HEK293 (cell line): ENCODE measurements around the gene FGD4.

Experiments
- CTCF ChIA-PET: fragments of 350-600 bp; formaldehyde crosslinking; extraction: SDS; loops from one replicate; lab custom pipeline; 2021; ENCODE audit warnings: antibody characterized with exemption; lab: Yijun Ruan, JAX
- POLR2A ChIA-PET: fragments of 300-600 bp; formaldehyde crosslinking; extraction: SDS; loops from one replicate; lab custom pipeline; 2020; ENCODE audit warnings: antibody characterized with exemption, inconsistent platforms; lab: Yijun Ruan, JAX
- H3K27ac ChIP-seq: fragments of 200-500 bp; sonication (Bioruptor generic); 2 replicates; pipeline ENCODE4 v1.5.1; 2014; ENCODE audit warnings: low read depth, low read length, control low read depth, inconsistent platforms; ENCODE audit errors: extremely low read depth
- H3K36me3 ChIP-seq, 2 experiments: fragments of 200-500 bp in 1 of 2; sonication (Bioruptor generic) in 1 of 2; 1 replicate in 1 of 2; 2 replicates in 1 of 2; pipeline ENCODE4 v1.5.1; 2014 to 2017; ENCODE audit warnings: inconsistent platforms in 2 of 2, low read length in 2 of 2; ENCODE audit not compliant: control insufficient read depth in 2 of 2, insufficient read depth in 1 of 2
- H3K4me1 ChIP-seq: fragments of 200-500 bp; sonication (Bioruptor generic); 2 replicates; pipeline ENCODE4 v1.5.1; 2014; ENCODE audit warnings: mild to moderate bottlenecking, low read length, inconsistent platforms; ENCODE audit not compliant: control insufficient read depth, insufficient read depth
- H3K4me3 ChIP-seq: 2 replicates; pipeline ENCODE4 v1.5.1; 2011; ENCODE audit warnings: low read depth, mild to moderate bottlenecking, control low read depth, low read length, moderate library complexity
- H3K9me3 ChIP-seq: fragments of 200-500 bp; sonication (Bioruptor generic); 2 replicates; pipeline ENCODE4 v1.5.1; 2014; ENCODE audit warnings: low read depth, low read length, inconsistent platforms; ENCODE audit not compliant: control insufficient read depth, insufficient read depth
- ATF2 ChIP-seq: fragments of 450-650 bp; formaldehyde crosslinking; IDR thresholded peaks from 2 replicates; pipeline ENCODE4 v1.5.1; 2016; ENCODE audit warnings: missing biosample characterization, missing genetic modification characterization, low read depth
- BCL6B ChIP-seq: fragments of 450-650 bp; formaldehyde crosslinking; IDR thresholded peaks from 2 replicates; pipeline ENCODE4 v1.5.1; 2017; ENCODE audit warnings: missing biosample characterization, missing genetic modification characterization
- CTCF ChIP-seq: fragments of 450-650 bp; formaldehyde crosslinking; IDR thresholded peaks from 2 replicates; pipeline ENCODE4 v1.5.1; 2016; ENCODE audit warnings: missing biosample characterization, missing genetic modification characterization
- RBAK ChIP-seq: fragments of 450-650 bp; formaldehyde crosslinking; IDR thresholded peaks from 2 replicates; pipeline ENCODE4 v1.5.1; 2016; ENCODE audit warnings: missing biosample characterization, missing genetic modification characterization
- SCRT2 ChIP-seq: fragments of 450-650 bp; formaldehyde crosslinking; IDR thresholded peaks from 2 replicates; pipeline ENCODE4 v1.5.1; 2016; ENCODE audit warnings: missing biosample characterization, missing genetic modification characterization
- ZEB2 ChIP-seq: fragments of 450-650 bp; formaldehyde crosslinking; IDR thresholded peaks from 2 replicates; pipeline ENCODE4 v1.5.1; 2016; ENCODE audit warnings: missing biosample characterization, missing genetic modification characterization
- ZFP41 ChIP-seq: fragments of 450-650 bp; formaldehyde crosslinking; IDR thresholded peaks from 2 replicates; pipeline ENCODE4 v1.5.1; 2016; ENCODE audit warnings: missing biosample characterization, missing genetic modification characterization, borderline replicate concordance
- ZIC2 ChIP-seq: fragments of 450-650 bp; formaldehyde crosslinking; IDR thresholded peaks from 2 replicates; pipeline ENCODE4 v1.5.1; 2016; ENCODE audit warnings: missing biosample characterization, missing genetic modification characterization
- ZNF112 ChIP-seq: fragments of 450-650 bp; formaldehyde crosslinking; IDR thresholded peaks from 2 replicates; pipeline ENCODE4 v1.5.0; 2017; ENCODE audit warnings: missing biosample characterization, missing genetic modification characterization
- ZNF157 ChIP-seq: fragments of 450-650 bp; formaldehyde crosslinking; IDR thresholded peaks from 2 replicates; pipeline ENCODE4 v1.5.1; 2016; ENCODE audit warnings: missing biosample characterization, missing genetic modification characterization
- ZNF311 ChIP-seq: fragments of 450-650 bp; formaldehyde crosslinking; IDR thresholded peaks from 2 replicates; pipeline ENCODE4 v1.5.1; 2017; ENCODE audit warnings: missing biosample characterization, missing genetic modification characterization, borderline replicate concordance
- ZNF398 ChIP-seq: fragments of 450-650 bp; formaldehyde crosslinking; IDR thresholded peaks from 2 replicates; pipeline ENCODE4 v1.5.1; 2017; ENCODE audit warnings: missing biosample characterization, missing genetic modification characterization
- ZNF416 ChIP-seq: fragments of 450-650 bp; formaldehyde crosslinking; IDR thresholded peaks from 2 replicates; pipeline ENCODE4 v1.5.1; 2016; ENCODE audit warnings: missing biosample characterization, missing genetic modification characterization
- ZNF549 ChIP-seq: fragments of 450-650 bp; IDR thresholded peaks from 2 replicates; pipeline ENCODE4 v1.5.1; 2018; ENCODE audit warnings: missing biosample characterization, missing genetic modification characterization, mild to moderate bottlenecking, inconsistent platforms, moderate library complexity
- ZNF561 ChIP-seq: fragments of 450-650 bp; IDR thresholded peaks from 2 replicates; pipeline ENCODE4 v1.5.1; 2018; ENCODE audit warnings: missing biosample characterization, missing genetic modification characterization, borderline replicate concordance
- ZNF571 ChIP-seq: fragments of 450-650 bp; formaldehyde crosslinking; IDR thresholded peaks from 2 replicates; pipeline ENCODE4 v1.5.0; 2017; ENCODE audit warnings: missing biosample characterization, missing genetic modification characterization
- ZNF747 ChIP-seq: fragments of 450-650 bp; formaldehyde crosslinking; IDR thresholded peaks from 2 replicates; pipeline ENCODE4 v1.5.1; 2016; ENCODE audit warnings: missing biosample characterization, missing genetic modification characterization
- ZNF785 ChIP-seq: fragments of 450-650 bp; formaldehyde crosslinking; IDR thresholded peaks from 2 replicates; pipeline ENCODE4 v1.5.1; 2016; ENCODE audit warnings: missing biosample characterization, missing genetic modification characterization
- ZNF837 ChIP-seq: fragments of 450-650 bp; formaldehyde crosslinking; IDR thresholded peaks from 2 replicates; pipeline ENCODE4 v1.5.1; 2016; ENCODE audit warnings: missing biosample characterization, missing genetic modification characterization
- ZSCAN4 ChIP-seq: fragments of 450-650 bp; formaldehyde crosslinking; IDR thresholded peaks from 2 replicates; pipeline ENCODE4 v1.5.1; 2017; ENCODE audit warnings: missing biosample characterization, missing genetic modification characterization

The FGD4 gene

GRCh38 chr12:32666018-32666417, 266.7 kb downstream of the FGD4 start:
- Histone ChIP-seq H3K4me3 (no peak overlapping the region), H3K36me3 (no peaks in the 10 kb centered on the region), H3K27ac (no peak overlapping the region), H3K4me1 (no peaks in the 10 kb centered on the region), H3K9me3 (no peaks in the 10 kb centered on the region)
- POLR2A ChIA-PET = no interaction called here
- TF ChIP-seq ZNF311 (tag by site-specific recombination) = no peak
- TF ChIP-seq ZNF157 (tag by site-specific recombination) = no peak
- TF ChIP-seq CTCF (tag by site-specific recombination) = no peak
- TF ChIP-seq ZFP41 (tag by site-specific recombination) = no peak
- no peak for TF ChIP-seq ZNF561 (tag by site-specific recombination)
- no peak for TF ChIP-seq ZNF398 (tag by site-specific recombination)
- TF ChIP-seq ZNF549 (tag by site-specific recombination) = no peak
- no peak for TF ChIP-seq ATF2 (tag by site-specific recombination)
- no peak for TF ChIP-seq RBAK (tag by site-specific recombination)
- TF ChIP-seq ZNF416 (tag by site-specific recombination) = no peak
- no peak for TF ChIP-seq ZEB2
- TF ChIP-seq ZNF112 (tag by site-specific recombination) = no peak
- no peak for TF ChIP-seq ZNF837 (tag by site-specific recombination)
- no peak for TF ChIP-seq ZIC2 (tag by site-specific recombination)
- no peak for TF ChIP-seq SCRT2 (tag by site-specific recombination)
- no peak for TF ChIP-seq ZSCAN4 (tag by site-specific recombination)
- no peak for TF ChIP-seq BCL6B (tag by site-specific recombination)
- no peak for TF ChIP-seq ZNF571 (tag by site-specific recombination)
- TF ChIP-seq ZNF785 = no peak
- TF ChIP-seq ZNF747 (tag by site-specific recombination) = no peak
- CTCF ChIA-PET = interaction anchor here (0.7 kb wide), 2 partner anchors 53 to 319 kb away, joined by 3 to 4 read pairs; no protein-coding TSS in a partner anchor
